T-helper 2 cell treated with Interferon-gamma antibody and Interleukin-4, amounts not matched to agents 5 μg/mL and 100 μg/mL, for 36 hours (primary cell): ENCODE measurements around the gene CCDC92B.
"Not testable (repeated sequence)": the region's sequence is repeated elsewhere in the genome, so short reads cannot be mapped to it uniquely, and the experiment has no call there.

Source experiments
- DNase-seq: peaks from one replicate; pipeline ENCODE4 v3.0.0; 2021; ENCODE audit warnings: low spot score
- H3K27ac Mint-ChIP-seq: one replicate; pipeline ENCODE4 v1.8.0; 2021; ENCODE audit warnings: mild to moderate bottlenecking, mixed read lengths
- H3K27me3 Mint-ChIP-seq: one replicate; pipeline ENCODE4 v1.8.0; 2021; ENCODE audit warnings: low read depth, mixed read lengths
- H3K36me3 Mint-ChIP-seq: one replicate; pipeline ENCODE4 v1.8.0; 2021; ENCODE audit warnings: low read depth, mixed read lengths
- H3K4me1 Mint-ChIP-seq: one replicate; pipeline ENCODE4 v1.8.0; 2021; ENCODE audit warnings: low read depth, mixed read lengths
- H3K4me3 Mint-ChIP-seq: one replicate; pipeline ENCODE4 v1.8.0; 2022; ENCODE audit warnings: mild to moderate bottlenecking, moderate library complexity, mixed read lengths
- H3K9me3 Mint-ChIP-seq: one replicate; pipeline ENCODE4 v1.8.0; 2021; ENCODE audit warnings: mixed read lengths

The CCDC92B gene

GRCh38 chr17:2699216-2699805, 50.1 kb downstream of the CCDC92B start:
- H3K36me3 Mint-ChIP-seq, H3K27me3 Mint-ChIP-seq, H3K9me3 Mint-ChIP-seq, DNase-seq, H3K27ac Mint-ChIP-seq, H3K4me3 Mint-ChIP-seq, H3K4me1 Mint-ChIP-seq: not testable (repeated sequence)

- H3K9me3 Mint-ChIP-seq = no peaks in the 10 kb centered on the region
- H3K27ac Mint-ChIP-seq = no peak overlapping the region
- no peak overlapping the region for H3K4me3 Mint-ChIP-seq
- no peaks in the 10 kb centered on the region for H3K27me3 Mint-ChIP-seq
- peaks cover 6% of the 10 kb centered on the region for H3K36me3 Mint-ChIP-seq
- no peaks in the 10 kb centered on the region for H3K4me1 Mint-ChIP-seq
- DNase-seq = no peak
Measured at GRCh38 chr17:2697611-2698162, 51.8 kb downstream of the CCDC92B start.

- DNase-seq = no peak
- Mint-ChIP-seq H3K36me3 (peaks cover 4% of the 10 kb centered on the region), H3K27me3 (no peaks in the 10 kb centered on the region), H3K9me3 (no peaks in the 10 kb centered on the region), H3K27ac (no peak overlapping the region), H3K4me1 (no peaks in the 10 kb centered on the region), H3K4me3 (no peak overlapping the region)
Measured at GRCh38 chr17:2695961-2696760, 53.3 kb downstream of the CCDC92B start.

GRCh38 chr17:2695243-2695960, 54.0 kb downstream of the CCDC92B start:
- DNase-seq = no peak
- Mint-ChIP-seq H3K36me3 (peaks cover 4% of the 10 kb centered on the region), H3K4me3 (no peak overlapping the region), H3K9me3 (no peaks in the 10 kb centered on the region), H3K27ac (no peak overlapping the region), H3K27me3 (no peaks in the 10 kb centered on the region), H3K4me1 (no peaks in the 10 kb centered on the region)

- Mint-ChIP-seq H3K4me3 (no peak overlapping the region), H3K36me3 (peaks cover 4% of the 10 kb centered on the region), H3K4me1 (no peaks in the 10 kb centered on the region), H3K9me3 (no peaks in the 10 kb centered on the region), H3K27ac (no peak overlapping the region), H3K27me3 (no peaks in the 10 kb centered on the region)
- no peak for DNase-seq
Measured at GRCh38 chr17:2694381-2695242, 54.8 kb downstream of the CCDC92B start.

- peak overlapping the region; percentile 0 for H3K27ac Mint-ChIP-seq
Measured at GRCh38 chr17:2693561-2694380, 55.7 kb downstream of the CCDC92B start.

GRCh38 chr17:2692781-2693135, 56.7 kb downstream of the CCDC92B start:
- Mint-ChIP-seq H3K9me3 (no peaks in the 10 kb centered on the region), H3K27me3 (no peaks in the 10 kb centered on the region), H3K4me3 (no peak overlapping the region), H3K4me1 (no peaks in the 10 kb centered on the region), H3K36me3 (peaks cover 8% of the 10 kb centered on the region), H3K27ac (no peak overlapping the region)
- no peak for DNase-seq

More at GRCh38 chr17:2693561-2694380, 55.7 kb downstream of the CCDC92B start:
- Mint-ChIP-seq H3K27me3 (no peaks in the 10 kb centered on the region), H3K36me3 (peaks cover 8% of the 10 kb centered on the region), H3K4me1 (no peaks in the 10 kb centered on the region), H3K9me3 (no peaks in the 10 kb centered on the region), H3K4me3 (no peak overlapping the region)
- no peak for DNase-seq

- no peak for DNase-seq
- peaks cover 9% of the 10 kb centered on the region for H3K36me3 Mint-ChIP-seq
- H3K4me1 Mint-ChIP-seq = no peaks in the 10 kb centered on the region
- no peak overlapping the region for H3K4me3 Mint-ChIP-seq
- H3K9me3 Mint-ChIP-seq = no peaks in the 10 kb centered on the region
- no peak overlapping the region for H3K27ac Mint-ChIP-seq
- no peaks in the 10 kb centered on the region for H3K27me3 Mint-ChIP-seq
Measured at GRCh38 chr17:2691965-2692780, 57.3 kb downstream of the CCDC92B start.

GRCh38 chr17:2691069-2691871, 58.2 kb downstream of the CCDC92B start:
- Mint-ChIP-seq H3K27ac (no peak overlapping the region), H3K27me3 (no peaks in the 10 kb centered on the region), H3K9me3 (no peaks in the 10 kb centered on the region), H3K4me3 (no peak overlapping the region), H3K4me1 (no peaks in the 10 kb centered on the region), H3K36me3 (peaks cover 5% of the 10 kb centered on the region)
- no peak for DNase-seq

- no peaks in the 10 kb centered on the region for H3K9me3 Mint-ChIP-seq
- no peaks in the 10 kb centered on the region for H3K27me3 Mint-ChIP-seq
- no peaks in the 10 kb centered on the region for H3K4me1 Mint-ChIP-seq
- H3K4me3 Mint-ChIP-seq = no peak overlapping the region
- DNase-seq = no peak
- no peak overlapping the region for H3K27ac Mint-ChIP-seq
- peaks cover 5% of the 10 kb centered on the region for H3K36me3 Mint-ChIP-seq
Measured at GRCh38 chr17:2690165-2691068, 59.0 kb downstream of the CCDC92B start.
